ENCODE results near the gene RIMBP2. TPM values are rescaled to one million over a fixed set of nuclear protein-coding genes. Genes with fewer than 3 reads are reported as not detected.

Gene RIMBP2
- total RNA-seq, 1 experiment from 2014 or later = not detected

GRCh38 chr12:130710733-130711080 is 5.4 kb downstream of the RIMBP2 start:
- intact Hi-C loops (cut with micrococcal nuclease) = no loop called here
- no peak for DNase-seq (ENCODE audit: unreplicated experiment)
- no TSS peak for BruUV-seq (replicated peaks)

GRCh38 chr12:130709971-130710732 is 5.9 kb downstream of the RIMBP2 start:
- BruUV-seq (replicated peaks) = no TSS peak
- no peak for TF ChIP-seq CTCF (IDR thresholded peaks at IDR 0.05; ENCODE audit: unreplicated experiment)
- Mint-ChIP-seq H3K27me3 (ENCODE audit: insufficient read depth, unreplicated experiment) (peaks cover 80% of the 10 kb centered on the region), H3K27ac (ENCODE audit: low read depth, unreplicated experiment) (no peak overlapping the region), H3K4me1 (ENCODE audit: insufficient read depth, unreplicated experiment) (no peaks in the 10 kb centered on the region), H3K4me3 (ENCODE audit: unreplicated experiment) (no peak overlapping the region), H3K36me3 (ENCODE audit: insufficient read depth, unreplicated experiment) (no peaks in the 10 kb centered on the region), H3K9me3 (ENCODE audit: unreplicated experiment) (no peaks in the 10 kb centered on the region)
- DNase-seq (ENCODE audit: unreplicated experiment) = no peak
- ChIA-PET POLR2A (no interaction called here), CTCF (interaction anchor here (0.6 kb wide), 1 partner anchor 10 kb away, joined by 3 read pairs; no protein-coding TSS in a partner anchor)
- intact Hi-C loops (cut with micrococcal nuclease) = no loop called here

More at GRCh38 chr12:130710733-130711080, 5.4 kb downstream of the RIMBP2 start:
- Mint-ChIP-seq H3K4me3 (ENCODE audit: unreplicated experiment) (no peak overlapping the region), H3K36me3 (ENCODE audit: insufficient read depth, unreplicated experiment) (no peaks in the 10 kb centered on the region), H3K27ac (ENCODE audit: low read depth, unreplicated experiment) (no peak overlapping the region), H3K27me3 (ENCODE audit: insufficient read depth, unreplicated experiment) (peaks cover 78% of the 10 kb centered on the region), H3K4me1 (ENCODE audit: insufficient read depth, unreplicated experiment) (no peaks in the 10 kb centered on the region), H3K9me3 (ENCODE audit: unreplicated experiment) (no peaks in the 10 kb centered on the region)
- TF ChIP-seq CTCF (IDR thresholded peaks at IDR 0.05; ENCODE audit: unreplicated experiment) = no peak
- POLR2A ChIA-PET = no interaction called here
- CTCF ChIA-PET = no interaction called here

GRCh38 chr12:130709151-130709970 is 6.7 kb downstream of the RIMBP2 start:
- Mint-ChIP-seq H3K4me3 (ENCODE audit: unreplicated experiment) (no peak overlapping the region), H3K27me3 (ENCODE audit: insufficient read depth, unreplicated experiment) (peaks cover 80% of the 10 kb centered on the region), H3K27ac (ENCODE audit: low read depth, unreplicated experiment) (no peak overlapping the region), H3K9me3 (ENCODE audit: unreplicated experiment) (no peaks in the 10 kb centered on the region), H3K4me1 (ENCODE audit: insufficient read depth, unreplicated experiment) (no peaks in the 10 kb centered on the region), H3K36me3 (ENCODE audit: insufficient read depth, unreplicated experiment) (no peaks in the 10 kb centered on the region)
- intact Hi-C loops (cut with micrococcal nuclease) = no loop called here
- DNase-seq (ENCODE audit: unreplicated experiment) = no peak
- ChIA-PET CTCF (no interaction called here), POLR2A (no interaction called here)
- TF ChIP-seq CTCF (IDR thresholded peaks at IDR 0.05; ENCODE audit: unreplicated experiment) = no peak
- BruUV-seq (replicated peaks) = no TSS peak

DNA sequence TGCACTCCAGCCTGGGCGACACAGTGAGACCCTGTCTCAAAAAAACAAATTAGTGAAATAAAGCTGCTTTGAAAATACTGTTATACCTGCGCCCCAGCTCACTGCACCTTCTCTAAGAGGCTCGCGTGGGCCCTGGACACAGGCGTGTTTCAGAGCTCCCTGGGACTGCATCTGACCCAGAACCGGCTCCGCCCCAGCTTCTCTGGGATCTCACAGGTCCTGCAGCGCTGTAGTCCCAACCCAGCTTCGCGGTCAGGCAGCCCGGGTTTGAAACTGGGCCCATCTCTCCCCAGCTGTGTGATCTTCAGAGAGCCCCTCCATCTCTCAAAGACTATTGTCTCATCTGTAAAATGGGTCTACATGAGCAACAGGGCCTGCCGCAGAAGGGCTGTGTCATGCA is 7.5 kb downstream of the RIMBP2 start:
- Mint-ChIP-seq H3K4me3 (ENCODE audit: unreplicated experiment) (no peak overlapping the region), H3K27me3 (ENCODE audit: insufficient read depth, unreplicated experiment) (peaks cover 80% of the 10 kb centered on the region), H3K9me3 (ENCODE audit: unreplicated experiment) (no peaks in the 10 kb centered on the region), H3K4me1 (ENCODE audit: insufficient read depth, unreplicated experiment) (no peaks in the 10 kb centered on the region), H3K27ac (ENCODE audit: low read depth, unreplicated experiment) (no peak overlapping the region), H3K36me3 (ENCODE audit: insufficient read depth, unreplicated experiment) (no peaks in the 10 kb centered on the region)
- no peak for TF ChIP-seq CTCF (IDR thresholded peaks at IDR 0.05; ENCODE audit: unreplicated experiment)
- intact Hi-C loops (cut with micrococcal nuclease) = no loop called here
- DNase-seq (ENCODE audit: unreplicated experiment) = no peak
- ChIA-PET CTCF (no interaction called here), POLR2A (no interaction called here)
- BruUV-seq (replicated peaks) = no TSS peak

Data from MCF 10A (cell line).